G401.6 (cell line): ENCODE results near the gene ACTMAP.
"Not testable (repeated sequence)": the region's sequence is repeated elsewhere in the genome, so short reads cannot be mapped to it uniquely, and the experiment has no call there.

Source experiments
- FAIRE-seq: peaks from 2 replicates; lab custom pipeline; 2012; peaks lifted over from hg19 to GRCh38; lab: Jason Lieb, UNC

The ACTMAP gene

DNA sequence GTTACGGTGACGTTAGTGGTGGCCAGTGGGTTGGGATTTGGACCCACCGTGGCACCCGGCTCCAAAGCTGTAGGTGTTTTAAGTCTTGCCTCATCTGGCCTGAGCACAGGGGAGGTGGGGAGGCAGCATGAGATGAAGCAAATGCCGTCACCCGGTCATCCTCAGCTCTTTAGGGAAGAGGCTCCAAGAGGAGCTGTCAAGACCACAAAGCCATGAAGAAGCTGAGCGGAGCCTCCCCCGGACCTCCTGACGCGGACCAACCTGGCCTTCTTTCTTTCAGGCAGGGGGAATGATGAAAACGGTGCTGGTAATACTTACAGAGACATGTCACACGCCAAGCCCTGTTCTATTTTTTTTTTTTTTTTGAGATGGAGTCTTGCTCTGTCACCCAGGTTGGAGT lies 7.4 kb downstream of the ACTMAP start:
- no peak for FAIRE-seq

GRCh38 chr19:40742477-40742876 lies 7.8 kb downstream of the ACTMAP start:
- FAIRE-seq: no peak

- FAIRE-seq: no peak
Observed at GRCh38 chr19:40741527-40742390, 8.5 kb downstream of the ACTMAP start.

- no peak for FAIRE-seq
Observed at GRCh38 chr19:40740747-40741146, 9.5 kb downstream of the ACTMAP start.

DNA sequence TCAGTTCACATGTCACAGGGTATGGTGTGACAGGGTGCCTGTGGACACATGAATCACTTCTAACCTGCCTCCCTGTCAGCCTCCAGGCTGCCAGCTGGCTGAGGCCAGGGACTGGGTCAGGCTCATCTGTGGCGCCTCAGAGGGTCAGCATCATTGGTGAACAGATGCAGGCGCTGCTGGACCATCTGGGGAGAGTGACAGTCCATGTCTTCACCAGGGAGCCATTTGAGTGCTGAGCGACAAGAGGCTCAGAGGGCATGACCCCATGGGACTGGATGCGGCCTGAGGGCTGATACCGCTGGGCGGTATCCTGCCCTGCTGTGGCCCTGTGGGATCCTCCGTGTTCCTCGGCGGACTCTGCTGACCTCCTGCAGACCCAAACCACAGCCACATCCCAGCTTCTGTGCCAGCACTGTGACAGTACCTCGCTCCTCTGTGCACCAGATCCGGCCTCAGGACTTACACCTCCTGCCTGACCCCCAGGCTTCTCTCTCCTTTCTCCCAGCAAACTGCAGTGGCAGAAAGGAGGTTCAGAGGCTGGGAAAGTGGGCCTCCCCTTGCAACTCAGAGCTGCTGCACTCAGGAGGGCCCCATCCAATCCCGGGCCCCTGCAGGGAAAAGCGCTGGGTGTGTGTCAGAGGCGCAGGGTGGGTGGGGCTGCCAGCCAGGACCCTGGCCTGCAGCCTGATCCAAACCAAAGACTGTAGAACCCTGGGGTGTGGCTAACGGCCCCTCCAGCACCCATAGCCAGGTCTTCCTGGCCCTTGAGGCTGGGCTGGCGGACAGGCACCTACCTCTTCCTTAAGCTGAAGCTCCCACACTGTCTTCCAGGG lies 10.2 kb downstream of the ACTMAP start:
- no peak for FAIRE-seq

- no peak for FAIRE-seq
Observed at GRCh38 chr19:40739030-40739839, 11.0 kb downstream of the ACTMAP start.

DNA sequence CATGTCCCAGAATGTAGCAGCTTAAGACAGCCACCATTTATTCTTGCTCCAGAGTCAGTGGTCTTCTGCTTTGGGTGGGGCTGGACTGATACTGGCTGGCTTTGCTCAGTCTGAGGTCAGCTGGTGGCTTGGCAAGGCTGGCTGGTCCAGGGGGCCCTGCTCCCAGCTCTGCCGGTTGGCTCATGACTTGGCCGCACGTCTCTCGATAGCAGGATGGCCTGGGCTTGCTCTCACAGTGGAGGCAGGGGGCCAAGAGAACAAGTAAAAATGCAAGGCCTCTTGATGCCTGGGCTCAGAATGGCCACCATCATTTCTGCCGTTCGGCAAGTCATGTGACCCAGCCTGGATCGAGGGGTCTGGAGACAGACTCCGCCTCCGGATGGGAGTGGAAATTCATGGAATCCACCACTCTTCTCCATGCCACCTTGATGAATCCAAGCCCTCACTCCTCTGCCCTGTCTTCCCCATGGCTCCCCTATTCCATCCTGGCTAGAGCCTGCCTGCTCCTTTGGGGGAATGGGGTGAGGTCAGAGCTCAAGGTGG lies 13.1 kb downstream of the ACTMAP start:
- no peak for FAIRE-seq

DNA sequence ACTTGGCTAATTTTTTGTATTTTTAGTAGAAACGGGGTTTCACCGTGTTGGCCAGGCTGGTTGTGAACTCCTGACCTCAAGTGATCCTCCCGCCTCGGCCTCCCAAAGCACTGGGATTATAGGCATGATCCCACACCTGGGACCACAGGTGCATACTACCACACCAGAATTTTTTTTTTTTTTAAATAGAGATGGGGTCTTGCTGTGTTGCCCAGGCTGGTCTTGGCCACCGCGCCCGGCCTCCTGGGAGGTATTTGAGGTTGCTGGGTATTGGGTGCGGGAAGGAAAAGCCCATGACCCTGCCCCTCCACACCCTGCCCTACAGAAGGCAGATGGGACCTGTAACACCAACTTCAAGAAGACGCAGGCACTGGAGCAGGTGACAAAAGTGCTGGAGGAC lies 13.6 kb downstream of the ACTMAP start:
- no peak for FAIRE-seq

- no peak for FAIRE-seq
Observed at GRCh38 chr19:40735013-40735771, 15.1 kb downstream of the ACTMAP start.

- no peak for FAIRE-seq
Observed at GRCh38 chr19:40733149-40733548, 17.1 kb downstream of the ACTMAP start.

DNA sequence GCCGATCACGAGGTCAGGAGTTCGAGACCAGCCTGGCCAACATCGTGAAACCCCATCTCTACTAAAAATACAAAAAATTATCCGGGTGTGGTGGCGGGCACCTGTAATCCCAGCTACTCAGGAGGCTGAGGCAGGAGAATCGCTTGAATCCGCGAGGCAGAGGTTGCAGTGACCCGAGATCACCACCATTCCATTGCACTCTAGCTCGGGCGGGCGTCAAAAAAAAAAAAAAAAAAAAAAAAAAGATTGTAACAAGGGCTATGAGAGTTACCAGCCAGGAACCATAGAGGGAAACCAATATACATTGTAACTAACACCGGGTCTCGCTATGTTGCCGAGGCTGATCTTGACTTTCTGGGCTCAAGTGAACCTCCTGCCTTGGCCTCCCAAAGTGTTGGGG lies 18.0 kb downstream of the ACTMAP start:
- not testable (repeated sequence) for FAIRE-seq

DNA sequence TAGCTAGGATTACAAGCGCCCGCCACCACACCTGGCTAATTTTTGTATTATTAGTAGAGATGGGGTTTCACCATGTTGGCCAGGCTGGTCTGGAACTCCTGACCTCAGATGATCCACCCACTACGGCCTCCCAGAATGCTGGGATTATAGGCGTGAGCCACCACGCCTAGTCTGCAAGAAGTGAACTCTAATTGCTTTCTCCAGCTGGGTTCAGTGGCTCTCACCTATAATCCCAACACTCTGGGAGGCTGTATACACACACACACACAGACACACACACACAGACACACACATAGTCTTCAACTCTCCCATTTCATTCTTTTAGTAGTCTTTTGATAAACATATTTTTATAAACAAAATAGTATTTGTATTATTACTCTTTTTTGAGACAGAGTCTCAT lies 20.2 kb downstream of the ACTMAP start:
- FAIRE-seq: not testable (repeated sequence)

GRCh38 chr19:40726279-40726678 lies 24.0 kb downstream of the ACTMAP start:
- no peak for FAIRE-seq

DNA sequence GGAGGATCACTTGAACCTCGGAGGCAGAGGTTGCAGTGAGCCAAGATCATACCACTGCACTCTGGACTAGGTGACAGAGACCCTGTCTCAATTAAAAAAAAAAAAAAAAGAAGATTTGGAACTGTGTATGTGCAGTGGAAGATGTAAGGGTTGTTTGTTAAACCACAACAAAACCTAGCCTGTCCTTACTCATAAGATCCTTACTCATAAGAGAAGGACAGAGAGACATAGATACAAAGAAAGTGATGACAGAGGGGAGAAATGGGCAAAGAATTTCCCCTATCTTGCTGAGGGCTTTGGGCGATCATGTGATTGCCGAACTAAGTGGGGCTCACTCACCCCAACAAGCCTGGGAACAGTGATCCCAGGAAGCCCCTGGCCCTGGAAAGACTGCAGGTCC lies 25.4 kb downstream of the ACTMAP start:
- FAIRE-seq: no peak

DNA sequence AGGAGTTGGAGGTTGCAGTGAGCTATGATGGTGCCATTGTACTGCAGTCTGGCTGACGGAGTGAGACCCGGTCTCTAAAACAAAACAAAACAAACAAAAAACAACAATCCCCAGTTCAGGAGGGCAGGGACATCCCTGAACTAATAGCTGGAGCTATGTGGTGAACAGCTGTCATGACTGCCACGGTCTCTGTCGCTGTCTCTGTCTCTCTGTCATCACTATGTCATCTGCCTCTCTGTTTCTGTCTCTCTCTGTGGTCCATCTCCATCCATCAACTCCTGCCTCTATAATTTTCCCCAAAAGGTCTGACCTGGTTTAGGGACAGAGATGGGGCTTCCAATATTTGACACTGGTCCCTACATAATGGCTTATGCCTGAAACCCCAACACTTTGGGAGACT lies 26.0 kb downstream of the ACTMAP start:
- no peak for FAIRE-seq

DNA sequence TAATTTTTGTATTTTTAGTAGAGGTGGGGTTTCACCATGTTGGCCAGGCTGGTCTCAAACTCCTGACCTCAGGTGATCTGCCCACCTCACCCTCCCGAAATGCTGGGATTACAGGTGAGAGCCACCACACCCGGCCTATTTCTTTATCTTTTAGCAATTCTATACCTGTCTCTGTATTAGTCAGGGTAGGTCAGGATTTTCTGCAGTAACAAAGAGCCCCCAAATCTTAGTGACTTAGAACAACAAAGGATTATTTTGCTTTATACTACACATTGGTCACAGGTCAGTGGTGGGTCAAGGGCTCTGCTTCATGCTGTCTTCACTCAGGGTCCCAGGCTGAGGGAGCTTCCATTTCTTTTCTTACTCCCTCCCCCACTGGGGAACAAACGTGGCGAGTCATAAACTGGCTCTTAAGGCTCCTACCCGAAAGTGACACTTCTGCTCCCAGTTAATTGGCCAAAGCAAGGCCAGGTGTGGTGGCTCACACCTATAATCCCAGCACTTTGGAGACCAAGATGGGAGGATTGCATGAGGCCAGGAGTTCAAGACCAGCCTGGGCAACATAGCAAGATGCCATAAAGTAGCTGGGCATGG lies 26.5 kb downstream of the ACTMAP start:
- no peak for FAIRE-seq

DNA sequence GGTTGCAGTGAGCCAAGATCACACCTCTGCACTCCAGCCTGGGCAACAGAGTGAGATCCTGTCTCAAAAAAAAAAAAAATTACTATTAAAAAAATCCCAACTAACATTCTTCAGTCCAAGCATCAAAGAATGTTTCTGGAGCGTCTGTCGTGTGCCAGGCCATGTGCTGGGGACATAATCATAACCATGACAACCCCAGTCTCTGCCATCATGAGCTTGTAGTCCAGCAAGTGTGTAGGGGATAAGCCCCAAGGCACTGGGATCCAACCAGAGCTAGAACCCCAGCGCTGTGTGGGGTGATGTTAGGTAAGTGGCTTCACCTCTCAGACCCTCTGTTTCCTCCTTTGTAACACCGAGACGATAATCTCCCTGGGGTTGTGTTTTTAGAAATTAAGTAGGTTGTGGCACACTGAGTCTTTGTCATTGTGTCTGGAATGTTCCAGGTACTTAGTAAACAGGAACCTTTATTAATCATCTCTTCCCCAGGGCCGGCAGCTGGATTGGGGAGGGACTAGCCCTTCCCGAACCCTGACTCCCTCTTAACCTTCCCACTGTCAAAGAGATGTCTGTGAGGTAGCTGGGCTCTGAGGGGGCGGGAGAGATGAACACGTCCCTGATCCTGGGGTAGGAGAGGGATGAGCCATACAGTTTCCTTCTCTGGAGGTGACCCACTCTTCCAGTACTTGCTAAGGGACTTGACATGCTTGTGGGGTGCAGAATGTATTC lies 28.2 kb downstream of the ACTMAP start:
- no peak for FAIRE-seq

DNA sequence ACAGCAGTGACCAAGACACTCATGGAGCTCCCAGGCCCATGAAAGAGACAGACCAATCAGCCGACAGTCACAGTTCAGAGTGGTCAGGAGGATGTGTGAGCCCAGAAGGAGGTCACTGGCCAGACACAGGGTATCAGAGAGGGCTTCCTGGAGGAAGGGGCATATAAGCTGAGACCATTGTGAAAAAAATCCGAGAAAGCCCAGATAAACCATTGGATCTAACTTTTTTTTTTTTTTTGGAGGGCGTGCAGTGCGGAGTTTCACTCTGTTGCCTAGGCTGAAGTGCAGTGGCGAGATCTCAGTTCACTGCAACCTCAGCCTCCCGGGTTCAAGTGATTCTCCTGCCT lies 29.2 kb downstream of the ACTMAP start:
- FAIRE-seq: no peak

DNA sequence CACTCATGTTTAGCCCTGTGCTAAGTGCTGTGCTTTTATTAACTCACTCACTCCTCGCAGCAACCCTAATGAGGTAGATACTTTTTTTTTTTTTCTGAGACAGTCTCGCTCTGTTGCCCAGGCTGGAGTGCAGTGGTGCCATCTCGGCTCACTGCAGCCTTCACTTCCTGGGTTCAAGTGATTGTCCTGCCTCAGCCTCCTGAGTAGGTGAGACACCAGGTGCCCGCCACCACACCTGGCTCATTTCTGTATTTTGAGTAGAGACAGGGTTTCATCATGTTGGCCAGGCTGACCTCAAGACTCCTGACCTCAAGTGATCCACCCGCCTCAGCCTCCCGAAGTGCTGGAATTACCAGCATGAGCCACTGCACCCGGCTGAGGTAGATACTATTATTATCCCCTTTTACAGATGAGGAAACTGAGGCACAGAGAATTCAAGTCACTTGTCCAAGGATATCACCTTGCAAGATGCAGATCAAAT lies 30.8 kb downstream of the ACTMAP start:
- no peak for FAIRE-seq

- no peak for FAIRE-seq
Observed at GRCh38 chr19:40718774-40719391, 31.4 kb downstream of the ACTMAP start.
